ENCODE measurements around the gene KLHDC2.
"Not testable (repeated sequence)": the region's sequence is repeated elsewhere in the genome, so short reads cannot be mapped to it uniquely, and the experiment has no call there.

The KLHDC2 gene

GRCh38 chr14:49767571-49768300, at the start of gene KLHDC2:
KLHDC2 (plus strand) TSS chr14:49768153; CDS start chr14:49768469, 316 bp downstream.
- peak; percentile 84 for DNase-seq (ENCODE audit: low read depth)

- DNase-seq (ENCODE audit: low read depth): no peak
Measured at GRCh38 chr14:49720744-49721143, 47.2 kb upstream of the KLHDC2 start.

GRCh38 chr14:49721733-49722435, 46.1 kb upstream of the KLHDC2 start:
- DNase-seq (ENCODE audit: low read depth): not testable (repeated sequence)

GRCh38 chr14:49727171-49727570, 40.8 kb upstream of the KLHDC2 start:
- DNase-seq (ENCODE audit: low read depth): no peak

GRCh38 chr14:49732896-49733295, 35.1 kb upstream of the KLHDC2 start:
- DNase-seq (ENCODE audit: low read depth): no peak

GRCh38 chr14:49733836-49734235, 34.1 kb upstream of the KLHDC2 start:
- DNase-seq (ENCODE audit: low read depth): no peak

GRCh38 chr14:49735669-49736068, 32.3 kb upstream of the KLHDC2 start:
- DNase-seq (ENCODE audit: low read depth): not testable (repeated sequence)

GRCh38 chr14:49745191-49745590, 22.8 kb upstream of the KLHDC2 start:
- DNase-seq (ENCODE audit: low read depth): no peak

- not testable (repeated sequence) for DNase-seq (ENCODE audit: low read depth)
Measured at GRCh38 chr14:49746476-49746875, 21.5 kb upstream of the KLHDC2 start.

- DNase-seq (ENCODE audit: low read depth): no peak
Measured at GRCh38 chr14:49754570-49755097, 13.3 kb upstream of the KLHDC2 start.

GRCh38 chr14:49755378-49755777, 12.6 kb upstream of the KLHDC2 start:
- DNase-seq (ENCODE audit: low read depth): no peak

- DNase-seq (ENCODE audit: low read depth): no peak
Measured at GRCh38 chr14:49761839-49762551, 6.0 kb upstream of the KLHDC2 start.

- no peak for DNase-seq (ENCODE audit: low read depth)
Measured at GRCh38 chr14:49766839-49767238, 1.1 kb upstream of the KLHDC2 start.

GRCh38 chr14:49767270-49767570, 733 bp upstream of the KLHDC2 start:
- no peak for DNase-seq (ENCODE audit: low read depth)

- peak; percentile 63 for DNase-seq (ENCODE audit: low read depth)
Measured at GRCh38 chr14:49768301-49769121, 558 bp downstream of the KLHDC2 start.

- no peak for DNase-seq (ENCODE audit: low read depth)
Measured at GRCh38 chr14:49769171-49769570, 1.2 kb downstream of the KLHDC2 start.

- DNase-seq (ENCODE audit: low read depth): no peak
Measured at GRCh38 chr14:49769581-49770211, 1.7 kb downstream of the KLHDC2 start.

GRCh38 chr14:49770212-49770817, 2.4 kb downstream of the KLHDC2 start:
- no peak for DNase-seq (ENCODE audit: low read depth)

- DNase-seq (ENCODE audit: low read depth): not testable (repeated sequence)
Measured at GRCh38 chr14:49771691-49772090, 3.7 kb downstream of the KLHDC2 start.

- no peak for DNase-seq (ENCODE audit: low read depth)
Measured at GRCh38 chr14:49774106-49774505, 6.2 kb downstream of the KLHDC2 start.

GRCh38 chr14:49778421-49778820, 10.5 kb downstream of the KLHDC2 start:
- no peak for DNase-seq (ENCODE audit: low read depth)
